GM12878 (cell line): ENCODE measurements around the gene TNFAIP3. TPM values are rescaled to one million over a fixed set of nuclear protein-coding genes. Genes with fewer than 3 reads are reported as not detected.

ENCODE experiments used
- ATAC-seq: fragments of 200-7000 bp; cut with Tn5 transposase; 3 replicates; pipeline ENCODE4 v1.9.1; 2020; ENCODE audit warnings: mild to moderate bottlenecking, moderate library complexity
- BruUV-seq: library from RNA; stranded (reverse); fragments of 400-500 nt; replicated peaks from 2 replicates; lab custom pipeline; 2021; lab: Mats Ljungman, UMichigan
- CTCF ChIA-PET: fragments of 300-600 bp; sonication (Branson Sonifier 250); formaldehyde crosslinking; extraction: SDS; loops from one replicate; lab custom pipeline; 2021; ENCODE audit warnings: inconsistent platforms; lab: Yijun Ruan, JAX
- POLR2A ChIA-PET: fragments of 350-600 bp; formaldehyde crosslinking; extraction: SDS; loops from one replicate; lab custom pipeline; 2021; ENCODE audit warnings: inconsistent platforms; lab: Charles Lee
- RAD21 ChIA-PET: fragments of 300-600 bp; sonication (Branson Sonifier 250); formaldehyde crosslinking; loops from one replicate; lab custom pipeline; 2023; ENCODE audit warnings: antibody characterized with exemption; ENCODE audit not compliant: unreplicated experiment; lab: Charles Lee
- SMC1A ChIA-PET: fragments of 300-600 bp; sonication (Branson Sonifier 250); formaldehyde crosslinking; loops from one replicate; lab custom pipeline; 2023; ENCODE audit not compliant: unreplicated experiment, uncharacterized antibody; lab: Charles Lee
- DNase-seq: peaks from one replicate; pipeline ENCODE4 v3.0.0-alpha.2; 2011; ENCODE audit warnings: low read depth, low spot score
- FAIRE-seq: peaks from 3 replicates; lab custom pipeline; 2011; peaks lifted over from hg19 to GRCh38; lab: Jason Lieb, UNC
- H2AFZ ChIP-seq: 2 replicates; pipeline ENCODE4 v1.6.0; 2011; ENCODE audit warnings: low read depth, low read length, control low read depth; ENCODE audit not compliant: control insufficient read depth
- H3K27ac ChIP-seq: 2 replicates; pipeline ENCODE4 v1.5.1; 2011; ENCODE audit warnings: control low read depth; ENCODE audit not compliant: control insufficient read depth, insufficient read depth
- H3K27me3 ChIP-seq, 2 experiments: replicated peaks in 1 of 2; 2 replicates each; pipeline versions ENCODE4 v1.6.0 to v1.6.1; 2011; ENCODE audit warnings: low read length in 1 of 2; ENCODE audit not compliant: control insufficient read depth in 2 of 2, insufficient read depth in 2 of 2
- H3K36me3 ChIP-seq, 2 experiments: 2 replicates each; pipeline ENCODE4 v1.5.1; 2011; ENCODE audit warnings: low read length in 1 of 2; ENCODE audit not compliant: control insufficient read depth in 2 of 2, insufficient read depth in 2 of 2
- H3K4me1 ChIP-seq: 2 replicates; pipeline ENCODE4 v1.6.1; 2011; ENCODE audit warnings: mild to moderate bottlenecking, low read length, moderate library complexity, mixed read lengths; ENCODE audit not compliant: control insufficient read depth, insufficient read depth
- H3K4me2 ChIP-seq: 2 replicates; pipeline ENCODE4 v1.6.0; 2011; ENCODE audit warnings: control low read depth; ENCODE audit not compliant: control insufficient read depth, insufficient read depth
- H3K4me3 ChIP-seq: fragments of 200-600 bp; sonication (generic); 2 replicates; pipeline ENCODE4 v1.5.1; 2016
- H3K79me2 ChIP-seq: 2 replicates; pipeline ENCODE4 v1.6.0; 2011; ENCODE audit warnings: low read length; ENCODE audit not compliant: control insufficient read depth, insufficient read depth
- H3K9ac ChIP-seq: 2 replicates; pipeline ENCODE4 v1.8.0; 2011; ENCODE audit warnings: low read length, control low read depth, mixed read lengths; ENCODE audit not compliant: control insufficient read depth, insufficient read depth
- H3K9me3 ChIP-seq: replicated peaks from 3 replicates; pipeline ENCODE4 v1.5.1; 2011; ENCODE audit warnings: mild to moderate bottlenecking, low read length; ENCODE audit not compliant: control insufficient read depth, insufficient read depth
- H4K20me1 ChIP-seq: 2 replicates; pipeline ENCODE4 v1.6.0; 2011; ENCODE audit not compliant: control insufficient read depth, insufficient read depth
- FOXM1 ChIP-seq: IDR thresholded peaks from 2 replicates; pipeline ENCODE4 v1.6.1; 2012; ENCODE audit warnings: low read depth, mild to moderate bottlenecking, inconsistent platforms, low read length, moderate library complexity
- PML ChIP-seq: IDR thresholded peaks from 2 replicates; pipeline ENCODE4 v1.6.1; 2012; ENCODE audit warnings: low read length, inconsistent platforms
- POLR2AphosphoS5 ChIP-seq: IDR thresholded peaks from 2 replicates; pipeline ENCODE4 v1.6.1; 2011; ENCODE audit warnings: mild to moderate bottlenecking, low read length, inconsistent platforms
- SMARCA5 ChIP-seq: fragments of 450-650 bp; IDR thresholded peaks from 2 replicates; pipeline ENCODE4 v1.6.1; 2017; ENCODE audit warnings: mild to moderate bottlenecking
- ZNF217 ChIP-seq: fragments of 450-650 bp; IDR thresholded peaks from 2 replicates; pipeline ENCODE4 v1.6.1; 2017; ENCODE audit warnings: antibody characterized with exemption, mild to moderate bottlenecking
- WGBS: methylation state at CpG from one replicate; pipeline ENCODE4 v1.1.6; 2016; ENCODE audit warnings: low lambda C conversion rate; ENCODE audit not compliant: insufficient replicate concordance, insufficient coverage; ENCODE audit errors: missing lambda C conversion rate; 5-methylcytosine and 5-hydroxymethylcytosine counted together
- in situ Hi-C: fragments of 300-500 bp; cut with MboI; formaldehyde crosslinking; loops from 9 replicates; pipeline ENCODE4 v1.14.3; 2018; ENCODE audit warnings: mixed read lengths
- intact Hi-C: fragments of 100-400 bp; cut with micrococcal nuclease; formaldehyde crosslinking; loops from one replicate; pipeline ENCODE4 v1.14.2; 2022; ENCODE audit not compliant: unreplicated experiment
- polyA plus RNA-seq, 11 experiments: library from polyadenylated mRNA; depleted of rRNA in 4 of 11; unstranded in 6 of 11; stranded (reverse) in 5 of 11; fragments of >200 nt; fragmentation: Nextera tagmentation in 4 of 11; fragmentation: Illumina TruSeq in 1 of 11; extraction: Ambion mirVana in 4 of 11; extraction: Trizol in 1 of 11; gene quantifications; 1 replicate in 1 of 11; 2 replicates in 10 of 11; pipeline versions ENCODE4 v1.2.1 to v1.2.3, GENCODE V29; 2011 to 2016; ENCODE audit warnings: inconsistent platforms in 2 of 11, missing spikeins in 2 of 11, low read depth in 1 of 11
- total RNA-seq, 4 experiments: library from RNA; depleted of rRNA in 3 of 4; stranded (reverse); fragments of >200 nt in 3 of 4; fragmentation: Illumina TruSeq in 1 of 4; extraction: Trizol in 1 of 4; gene quantifications; 2 replicates each; pipeline versions ENCODE4 v1.2.1 to v1.2.3, GENCODE V29; 2013 to 2021
- TF ChIP-seq, protein P1 (sequence below): IDR thresholded peaks from 2 replicates; pipeline ENCODE4 v1.6.1; 2012; ENCODE audit warnings: low read depth, low read length, improper control_type of control experiment

Gene TNFAIP3
- total and polyA plus RNA-seq, 10 of the 15 experiments (the other 5 are each of a cell fraction or from before 2014, with no cell fraction given), result 18.0 to 350 (median 127) TPM

GRCh38 chr6:137876547-137876946, 9.5 kb downstream of the TNFAIP3 start:
- intact Hi-C loops, result no loop called here
- SMC1A ChIA-PET, result interaction anchor here (0.9 to 30.6 kb wide), 21 partner anchors 7 to 179 kb away, joined by 3 to 1237 read pairs (median 5); partner anchors contain the start of gene TNFAIP3
- H3K79me2 ChIP-seq, result peaks cover 98% of the 10 kb centered on the region
- FAIRE-seq (no peak), ATAC-seq (no peak), DNase-seq (no peak)
- POLR2A ChIA-PET, result interaction anchor here (0.5 to 3.7 kb wide), 10 partner anchors 25 to 73 kb away, joined by 3 to 41 read pairs (median 4); no protein-coding TSS in a partner anchor
- CTCF ChIA-PET, result interaction anchor here (0.8 to 24.0 kb wide), 11 partner anchors 8 to 170 kb away, joined by 3 to 712 read pairs (median 5); no protein-coding TSS in a partner anchor
- H3K4me2 ChIP-seq, result peak overlapping the region; percentile 36
- H2AFZ ChIP-seq, result no peak overlapping the region
- TF ChIP-seq POLR2AphosphoS5 (peak; percentile 48; the same call in 1 of the 2 replicates), ZNF217 (peak; percentile 48; the same call in 1 of the 2 replicates), SMARCA5 (peak; percentile 83; the same call in 1 of the 2 replicates), FOXM1 (0 out of 2 replicates have a peak, but pooled peaks have one; percentile 5), PML (0 out of 2 replicates have a peak, but pooled peaks have one; percentile 23)
- TF ChIP-seq, protein P1, sequence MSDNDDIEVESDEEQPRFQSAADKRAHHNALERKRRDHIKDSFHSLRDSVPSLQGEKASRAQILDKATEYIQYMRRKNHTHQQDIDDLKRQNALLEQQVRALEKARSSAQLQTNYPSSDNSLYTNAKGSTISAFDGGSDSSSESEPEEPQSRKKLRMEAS, result no peak
- WGBS, result 100% methylated on average over 2 of the region's 2 CpGs
- no peaks in the 10 kb centered on the region; the same call in 1 of the 2 replicates for H4K20me1 ChIP-seq
- peak overlapping the region; percentile 22; the same call in 1 of the 2 replicates for H3K9ac ChIP-seq
- in situ Hi-C loops, result loop anchor here (10.0 kb wide), 1 partner anchor 238 kb away; no protein-coding TSS in a partner anchor
- BruUV-seq, result no TSS peak
- peak overlapping the region; percentile 56 for H3K4me3 ChIP-seq
- H3K9me3 ChIP-seq, result no peaks in the 10 kb centered on the region
- no peaks in the 10 kb centered on the region for H3K27me3 ChIP-seq
- peak overlapping the region; percentile 21; the same call in 1 of the 2 replicates for H3K27ac ChIP-seq
- H3K4me1 ChIP-seq, result peaks cover 10% of the 10 kb centered on the region; the same call in 1 of the 2 replicates
- RAD21 ChIA-PET, result interaction anchor here (1.1 to 20.6 kb wide), 14 partner anchors 9 to 172 kb away, joined by 3 to 774 read pairs (median 10); partner anchors contain the start of gene TNFAIP3
- peaks cover 48 to 82% of the 10 kb centered on the region in 2 experiments for H3K36me3 ChIP-seq
